Measurements from ENCODE around the gene PEA15.

- no peak for TF ChIP-seq CTCF (IDR thresholded peaks at IDR 0.05)
- no peak for TF ChIP-seq POLR2A (IDR thresholded peaks at IDR 0.05)
- no peak for TF ChIP-seq POLR2AphosphoS5 (IDR thresholded peaks at IDR 0.05)
Measured at GRCh38 chr1:160164121-160164520, 41.1 kb upstream of the PEA15 start.

Measured in prostate gland (tissue), 2 donors.